ENCODE results near the gene PDPK1.

Gene PDPK1

GRCh38 chr16:2517954-2518605 is 19.7 kb upstream of the PDPK1 start:
- no peaks in the 10 kb centered on the region for H3K9me3 ChIP-seq (ENCODE audit: insufficient read depth, low read length)
- no peaks in the 10 kb centered on the region for H3K27me3 ChIP-seq (ENCODE audit: low read depth, low read length)
- peak overlapping the region; percentile 19; the same call in 1 of the 2 replicates for H3K27ac ChIP-seq (ENCODE audit: low read length)
- no peak overlapping the region for H3K4me2 ChIP-seq (ENCODE audit: low read length)
- peaks cover 36% of the 10 kb centered on the region for H3K4me1 ChIP-seq (ENCODE audit: low read length)
- H3K79me2 ChIP-seq (ENCODE audit: low read length) = peaks cover 72% of the 10 kb centered on the region
- TF ChIP-seq CTCF (IDR thresholded peaks at IDR 0.05; ENCODE audit: low read depth, low read length) = no peak
- H3K36me3 ChIP-seq (replicated peaks; ENCODE audit: low read depth, low read length) = peaks cover 5% of the 10 kb centered on the region
- no peak overlapping the region for H3K4me3 ChIP-seq (ENCODE audit: low read length)
- no peak overlapping the region for H3K9ac ChIP-seq (ENCODE audit: low read length)
- H4K20me1 ChIP-seq (ENCODE audit: insufficient read depth, low read length) = peaks cover 56% of the 10 kb centered on the region
- no peak overlapping the region for H2AFZ ChIP-seq (ENCODE audit: low read depth, low read length)

- Histone ChIP-seq H3K4me1 (ENCODE audit: low read length) (peaks cover 33% of the 10 kb centered on the region), H3K4me2 (ENCODE audit: low read length) (no peak overlapping the region), H3K79me2 (ENCODE audit: low read length) (peaks cover 67% of the 10 kb centered on the region), H3K9ac (ENCODE audit: low read length) (no peak overlapping the region), H3K27me3 (ENCODE audit: low read depth, low read length) (no peaks in the 10 kb centered on the region), H3K4me3 (ENCODE audit: low read length) (no peak overlapping the region), H3K27ac (ENCODE audit: low read length) (no peak overlapping the region), H4K20me1 (ENCODE audit: insufficient read depth, low read length) (peaks cover 56% of the 10 kb centered on the region), H2AFZ (ENCODE audit: low read depth, low read length) (no peak overlapping the region), H3K36me3 (replicated peaks; ENCODE audit: low read depth, low read length) (peaks cover 12% of the 10 kb centered on the region), H3K9me3 (ENCODE audit: insufficient read depth, low read length) (no peaks in the 10 kb centered on the region)
- no peak for TF ChIP-seq CTCF (IDR thresholded peaks at IDR 0.05; ENCODE audit: low read depth, low read length)
- no peak for TF ChIP-seq EZH2phosphoT487 (IDR thresholded peaks at IDR 0.05; ENCODE audit: low read depth)
These were observed 18.8 kb upstream of the PDPK1 start for GRCh38 chr16:2518823-2519710.

- H4K20me1 ChIP-seq (ENCODE audit: insufficient read depth, low read length) = peaks cover 53% of the 10 kb centered on the region
- H3K36me3 ChIP-seq (replicated peaks; ENCODE audit: low read depth, low read length) = peaks cover 14% of the 10 kb centered on the region
- peaks cover 61% of the 10 kb centered on the region for H3K79me2 ChIP-seq (ENCODE audit: low read length)
- H3K4me1 ChIP-seq (ENCODE audit: low read length) = peaks cover 33% of the 10 kb centered on the region
- peak overlapping the region; percentile 95 for H3K4me3 ChIP-seq (ENCODE audit: low read length)
- no peak overlapping the region for H3K9ac ChIP-seq (ENCODE audit: low read length)
- H2AFZ ChIP-seq (ENCODE audit: low read depth, low read length) = no peak overlapping the region
- H3K4me2 ChIP-seq (ENCODE audit: low read length) = peak overlapping the region; percentile 69
- H3K27me3 ChIP-seq (ENCODE audit: low read depth, low read length) = no peaks in the 10 kb centered on the region
- TF ChIP-seq EZH2phosphoT487 (IDR thresholded peaks at IDR 0.05; ENCODE audit: low read depth) (no peak), CTCF (IDR thresholded peaks at IDR 0.05; ENCODE audit: low read depth, low read length) (no peak)
- H3K9me3 ChIP-seq (ENCODE audit: insufficient read depth, low read length) = no peaks in the 10 kb centered on the region
- no peak overlapping the region for H3K27ac ChIP-seq (ENCODE audit: low read length)
These were observed 18.1 kb upstream of the PDPK1 start for GRCh38 chr16:2519711-2520080.

GRCh38 chr16:2520097-2520783 is 17.6 kb upstream of the PDPK1 start, which contains the start of gene AMDHD2:
Gene AMDHD2, plus strand, starts transcription at chr16:2520371. Its CDS starts 88 bp downstream, at chr16:2520459.
- Histone ChIP-seq H3K4me1 (ENCODE audit: low read length) (peaks cover 29% of the 10 kb centered on the region), H3K4me2 (ENCODE audit: low read length) (peak within 1 kb of the TSS; percentile 94), H3K27me3 (ENCODE audit: low read depth, low read length) (no peaks in the 10 kb centered on the region), H3K36me3 (replicated peaks; ENCODE audit: low read depth, low read length) (peaks cover 15% of the 10 kb centered on the region), H3K9me3 (ENCODE audit: insufficient read depth, low read length) (no peaks in the 10 kb centered on the region), H3K79me2 (ENCODE audit: low read length) (peaks cover 56% of the 10 kb centered on the region), H4K20me1 (ENCODE audit: insufficient read depth, low read length) (peaks cover 47% of the 10 kb centered on the region), H3K4me3 (ENCODE audit: low read length) (peak within 1 kb of the TSS; percentile 95), H2AFZ (ENCODE audit: low read depth, low read length) (no peak within 1 kb of the TSS), H3K9ac (ENCODE audit: low read length) (peak within 1 kb of the TSS; percentile 62), H3K27ac (ENCODE audit: low read length) (no peak within 1 kb of the TSS)
- TF ChIP-seq EZH2phosphoT487 (IDR thresholded peaks at IDR 0.05; ENCODE audit: low read depth) = no peak
- no peak for TF ChIP-seq CTCF (IDR thresholded peaks at IDR 0.05; ENCODE audit: low read depth, low read length)

Data from OCI-LY3 (cell line).